ENCODE data around the gene ULBP3.

DNA sequence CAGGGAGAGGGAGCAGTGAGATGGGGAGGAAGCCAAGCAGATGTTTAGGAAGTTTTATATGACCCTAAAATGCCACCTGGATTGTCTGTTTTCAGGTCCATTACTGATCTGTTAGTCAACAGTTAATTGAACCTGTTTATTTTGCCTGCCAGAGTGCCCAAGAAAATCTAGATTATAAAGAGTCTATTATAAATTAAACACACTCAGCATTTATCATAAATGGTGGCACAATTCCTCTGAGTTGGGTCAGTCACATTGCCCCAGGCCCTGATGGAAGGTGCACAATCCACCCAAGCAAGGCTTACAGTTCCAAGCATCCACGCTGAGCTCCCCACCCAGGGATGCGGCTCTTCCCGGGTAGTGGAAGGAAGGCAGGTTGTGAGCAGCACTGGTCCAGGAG is 21.4 kb upstream of the ULBP3 start:
- TF ChIP-seq CTCF (IDR thresholded peaks at IDR 0.05; ENCODE audit: insufficient read depth, low read length, poor library complexity, severe bottlenecking), result no peak
- no peak for TF ChIP-seq EZH2phosphoT487 (conservative IDR thresholded peaks at IDR 0.05; ENCODE audit: low read length)
